GM23338 (cell line): ENCODE results near the gene RBM44. TPM values are rescaled to one million over a fixed set of nuclear protein-coding genes. Genes with fewer than 3 reads are reported as not detected.

ENCODE experiments used
- ATAC-seq: fragments of 200-7000 bp; cut with Tn5 transposase; 3 replicates; pipeline ENCODE4 v1.9.1; 2020
- DNase-seq: peaks from one replicate; pipeline ENCODE4 v3.0.0-alpha.2; 2015; ENCODE audit warnings: low spot score
- H2AFZ ChIP-seq: fragments of 200-600 bp; sonication (generic); 2 replicates; pipeline ENCODE4 v1.8.0; 2016; ENCODE audit warnings: antibody characterized with exemption, mild to moderate bottlenecking, moderate library complexity
- H3F3A ChIP-seq: fragments of 200-600 bp; sonication (generic); replicated peaks from 2 replicates; pipeline ENCODE4 v1.8.0; 2017; ENCODE audit warnings: antibody characterized with exemption, mixed run types, low read depth
- H3K27ac ChIP-seq: fragments of 200-600 bp; sonication (generic); 2 replicates; pipeline ENCODE4 v1.6.1; 2016; ENCODE audit warnings: low read depth
- H3K27me3 ChIP-seq: fragments of 200-600 bp; sonication (generic); 2 replicates; pipeline ENCODE4 v1.8.0; 2016; ENCODE audit warnings: mild to moderate bottlenecking, mixed run types, moderate library complexity; ENCODE audit not compliant: insufficient read depth
- H3K36me3 ChIP-seq: fragments of 200-600 bp; sonication (generic); 2 replicates; pipeline ENCODE4 v1.8.0; 2016; ENCODE audit warnings: mild to moderate bottlenecking; ENCODE audit not compliant: insufficient read depth
- H3K4me1 ChIP-seq: fragments of 200-600 bp; sonication (generic); 2 replicates; pipeline ENCODE4 v1.8.0; 2016; ENCODE audit warnings: mild to moderate bottlenecking, moderate library complexity; ENCODE audit not compliant: insufficient read depth
- H3K4me2 ChIP-seq: fragments of 200-600 bp; sonication (generic); 2 replicates; pipeline ENCODE4 v1.7.1; 2017; ENCODE audit warnings: mixed run types
- H3K4me3 ChIP-seq: fragments of 200-600 bp; sonication (generic); 2 replicates; pipeline ENCODE4 v1.6.1; 2016; ENCODE audit warnings: mixed run types
- H3K79me2 ChIP-seq: fragments of 200-600 bp; sonication (generic); replicated peaks from 2 replicates; pipeline ENCODE4 v1.8.0; 2017; ENCODE audit warnings: mild to moderate bottlenecking; ENCODE audit not compliant: insufficient read depth
- H3K9me2 ChIP-seq: fragments of 200-600 bp; sonication (generic); 2 replicates; pipeline ENCODE4 v1.8.0; 2017; ENCODE audit not compliant: insufficient read depth
- H4K20me1 ChIP-seq: fragments of 200-600 bp; sonication (generic); replicated peaks from 2 replicates; pipeline ENCODE4 v1.8.0; 2017; ENCODE audit warnings: mild to moderate bottlenecking; ENCODE audit not compliant: insufficient read depth
- H3K27ac Mint-ChIP-seq: 2 replicates; pipeline ENCODE4 v1.8.0; 2020; ENCODE audit warnings: inconsistent platforms, mild to moderate bottlenecking, moderate library complexity, mixed read lengths
- H3K27me3 Mint-ChIP-seq: 3 replicates; pipeline ENCODE4 v1.8.0; 2022; ENCODE audit warnings: low read depth, mild to moderate bottlenecking, moderate library complexity, mixed read lengths, inconsistent platforms; ENCODE audit not compliant: insufficient read depth, poor library complexity
- H3K36me3 Mint-ChIP-seq: 3 replicates; pipeline ENCODE4 v1.8.0; 2021; ENCODE audit warnings: low read depth, mild to moderate bottlenecking, inconsistent platforms, moderate library complexity, mixed read lengths
- H3K4me1 Mint-ChIP-seq: 3 replicates; pipeline ENCODE4 v1.8.0; 2020; ENCODE audit warnings: mild to moderate bottlenecking, inconsistent platforms, mixed read lengths
- H3K4me3 Mint-ChIP-seq: 3 replicates; pipeline ENCODE4 v1.8.0; 2021; ENCODE audit warnings: moderate library complexity, mild to moderate bottlenecking, inconsistent platforms, mixed read lengths
- H3K9me3 Mint-ChIP-seq: 3 replicates; pipeline ENCODE4 v1.8.0; 2020; ENCODE audit warnings: moderate library complexity, mild to moderate bottlenecking, inconsistent platforms, mixed read lengths
- ETS1 ChIP-seq: IDR thresholded peaks from 2 replicates; pipeline ENCODE4 v1.6.1; 2016; ENCODE audit warnings: antibody characterized with exemption
- NANOG ChIP-seq: IDR thresholded peaks from 2 replicates; pipeline ENCODE4 v1.6.1; 2016; ENCODE audit warnings: antibody characterized with exemption, borderline replicate concordance
- POLR2AphosphoS5 ChIP-seq: IDR thresholded peaks from 2 replicates; pipeline ENCODE4 v1.6.1; 2016; ENCODE audit warnings: antibody characterized with exemption, low read depth
- ZNF462 ChIP-seq: fragments of 250-450 bp; sonication (Bioruptor Pico); IDR thresholded peaks from 2 replicates; pipeline ENCODE4 v1.5.0; 2020; ENCODE audit warnings: mild to moderate bottlenecking, moderate library complexity
- polyA plus RNA-seq: library from polyadenylated mRNA; unstranded; fragments of >200 nt; fragmentation: Nextera tagmentation; extraction: Ambion mirVana; gene quantifications from 2 replicates; pipeline ENCODE4 v1.2.1, GENCODE V29; 2016
- total RNA-seq: library from RNA; depleted of rRNA; stranded (reverse); fragments of >200 nt; shearing (Covaris generic); gene quantifications from 2 replicates; pipeline ENCODE4 v1.2.3, GENCODE V29; 2014

Gene RBM44
- total and polyA plus RNA-seq, 2 experiments from 2014 or later, result 0.29 to 0.87 TPM

GRCh38 chr2:237801466-237801865, 2.9 kb downstream of the RBM44 start:
- no peaks in the 10 kb centered on the region for H3K36me3 ChIP-seq
- Mint-ChIP-seq H3K4me1 (no peaks in the 10 kb centered on the region), H3K27ac (no peak overlapping the region), H3K9me3 (no peaks in the 10 kb centered on the region; the same call in 2 of the 3 replicates), H3K27me3 (no peaks in the 10 kb centered on the region), H3K4me3 (no peak overlapping the region), H3K36me3 (no peaks in the 10 kb centered on the region)
- H3K27ac ChIP-seq, result no peak overlapping the region
- H3K4me3 ChIP-seq, result no peak overlapping the region
- H4K20me1 ChIP-seq, result no peaks in the 10 kb centered on the region
- DNase-seq (no peak), ATAC-seq (no peak)
- no peak for TF ChIP-seq ZNF462 (CRISPR knock-in tag)
- H2AFZ ChIP-seq, result no peak overlapping the region
- no peaks in the 10 kb centered on the region for H3K9me2 ChIP-seq
- no peaks in the 10 kb centered on the region for H3K4me1 ChIP-seq
- H3K4me2 ChIP-seq, result no peak overlapping the region
- no peaks in the 10 kb centered on the region for H3K79me2 ChIP-seq
- no peaks in the 10 kb centered on the region for H3F3A ChIP-seq
- no peaks in the 10 kb centered on the region for H3K27me3 ChIP-seq

GRCh38 chr2:237806334-237806733, 7.8 kb downstream of the RBM44 start:
- no peaks in the 10 kb centered on the region for H3K36me3 Mint-ChIP-seq
- no peaks in the 10 kb centered on the region for H3K9me2 ChIP-seq
- H3K4me3 ChIP-seq, result no peak overlapping the region
- H3K27ac ChIP-seq, result no peak overlapping the region
- no peaks in the 10 kb centered on the region for H3K27me3 ChIP-seq
- H3K36me3 ChIP-seq, result no peaks in the 10 kb centered on the region
- no peak for ATAC-seq
- H3F3A ChIP-seq, result no peaks in the 10 kb centered on the region
- DNase-seq, result no peak
- no peaks in the 10 kb centered on the region for H3K27me3 Mint-ChIP-seq
- no peaks in the 10 kb centered on the region for H3K4me1 ChIP-seq
- H3K4me1 Mint-ChIP-seq, result no peaks in the 10 kb centered on the region
- no peaks in the 10 kb centered on the region for H3K9me3 Mint-ChIP-seq
- no peak overlapping the region for H3K27ac Mint-ChIP-seq
- no peak overlapping the region for H2AFZ ChIP-seq
- H3K4me3 Mint-ChIP-seq, result no peak overlapping the region
- no peaks in the 10 kb centered on the region for H3K79me2 ChIP-seq
- no peaks in the 10 kb centered on the region for H4K20me1 ChIP-seq
- TF ChIP-seq ETS1, result no peak
- TF ChIP-seq NANOG, result no peak
- no peak for TF ChIP-seq POLR2AphosphoS5
- TF ChIP-seq ZNF462 (CRISPR knock-in tag), result no peak
- H3K4me2 ChIP-seq, result no peak overlapping the region
